OCI-LY3 (cell line): ENCODE measurements around the gene SBK1.

ENCODE experiments used
- H2AFZ ChIP-seq: fragments of 200-600, 300-600 bp; shearing (Covaris generic); 2 replicates; pipeline ENCODE4 v1.6.0; 2014; ENCODE audit warnings: antibody characterized with exemption, low read depth, low read length
- H3K27ac ChIP-seq: fragments of 200-600, 300-600 bp; sonication (generic); 2 replicates; pipeline ENCODE4 v1.5.1; 2014; ENCODE audit warnings: mild to moderate bottlenecking, low read length, moderate library complexity, mixed read lengths
- H3K27me3 ChIP-seq: fragments of 200-600, 300-600 bp; sonication (generic); 2 replicates; pipeline ENCODE4 v1.6.1; 2014; ENCODE audit warnings: low read depth, low read length, mixed read lengths
- H3K36me3 ChIP-seq: fragments of 200-600, 300-600 bp; sonication (generic); replicated peaks from 2 replicates; pipeline ENCODE3; 2014; ENCODE audit warnings: low read depth, low read length, mixed read lengths
- H3K4me1 ChIP-seq: fragments of 300-600, 200-600 bp; sonication (generic); 2 replicates; pipeline ENCODE4 v1.6.1; 2014; ENCODE audit warnings: low read length, mixed read lengths
- H3K4me2 ChIP-seq: fragments of 200-600, 300-600 bp; sonication (generic); 2 replicates; pipeline ENCODE4 v1.6.1; 2014; ENCODE audit warnings: low read length, mixed read lengths
- H3K4me3 ChIP-seq: fragments of 300-600, 200-600 bp; sonication (generic); 2 replicates; pipeline ENCODE4 v1.5.1; 2014; ENCODE audit warnings: antibody characterized with exemption, mild to moderate bottlenecking, low read length, moderate library complexity
- H3K79me2 ChIP-seq: fragments of 300-600, 200-600 bp; shearing (Covaris generic); 2 replicates; pipeline ENCODE4 v1.6.1; 2014; ENCODE audit warnings: mild to moderate bottlenecking, low read length, mixed read lengths
- H3K9ac ChIP-seq: fragments of 300-600, 200-600 bp; shearing (Covaris generic); 2 replicates; pipeline ENCODE4 v1.6.0; 2014; ENCODE audit warnings: mild to moderate bottlenecking, low read length, moderate library complexity
- H3K9me3 ChIP-seq: fragments of 200-600, 300-600 bp; shearing (Covaris generic); 2 replicates; pipeline ENCODE4 v1.6.1; 2014; ENCODE audit warnings: low read length, mixed read lengths; ENCODE audit not compliant: insufficient read depth
- H4K20me1 ChIP-seq: fragments of 200-600, 300-600 bp; sonication (generic); 2 replicates; pipeline ENCODE4 v1.6.1; 2016; ENCODE audit warnings: low read length, mixed read lengths; ENCODE audit not compliant: insufficient read depth
- CTCF ChIP-seq: fragments of 200-600, 300-600 bp; sonication (generic); IDR thresholded peaks from 2 replicates; pipeline ENCODE4 v1.5.1; 2014; ENCODE audit warnings: antibody characterized with exemption, low read length, low read depth
- EZH2phosphoT487 ChIP-seq: fragments of 200-600 bp; shearing (Covaris generic); IDR thresholded peaks from 2 replicates; pipeline ENCODE4 v1.6.1; 2018; ENCODE audit warnings: antibody characterized with exemption, mixed run types, low read depth

SBK1 gene

GRCh38 chr16:28320741-28321140, 28.4 kb downstream of the SBK1 start:
- H3K4me2 ChIP-seq: no peak overlapping the region
- no peaks in the 10 kb centered on the region for H4K20me1 ChIP-seq
- no peak for TF ChIP-seq EZH2phosphoT487
- no peak for TF ChIP-seq CTCF
- H3K27me3 ChIP-seq: no peaks in the 10 kb centered on the region
- H3K9me3 ChIP-seq: no peaks in the 10 kb centered on the region
- H2AFZ ChIP-seq: no peak overlapping the region
- no peaks in the 10 kb centered on the region for H3K36me3 ChIP-seq
- no peak overlapping the region for H3K9ac ChIP-seq
- H3K4me1 ChIP-seq: peaks cover 9% of the 10 kb centered on the region; the same call in 1 of the 2 replicates
- no peak overlapping the region for H3K4me3 ChIP-seq
- H3K27ac ChIP-seq: no peak overlapping the region
- H3K79me2 ChIP-seq: no peaks in the 10 kb centered on the region

GRCh38 chr16:28321700-28322411, 29.5 kb downstream of the SBK1 start:
- Histone ChIP-seq H3K9ac (no peak overlapping the region), H3K36me3 (no peaks in the 10 kb centered on the region)

GRCh38 chr16:28324235-28324886, 32.0 kb downstream of the SBK1 start:
- Histone ChIP-seq H3K9me3 (no peaks in the 10 kb centered on the region), H3K4me2 (no peak overlapping the region), H3K36me3 (no peaks in the 10 kb centered on the region), H3K27ac (no peak overlapping the region), H3K4me3 (no peak overlapping the region), H4K20me1 (no peaks in the 10 kb centered on the region), H3K4me1 (peaks cover 11% of the 10 kb centered on the region; the same call in 1 of the 2 replicates), H2AFZ (no peak overlapping the region), H3K79me2 (no peaks in the 10 kb centered on the region), H3K9ac (no peak overlapping the region), H3K27me3 (no peaks in the 10 kb centered on the region)
- TF ChIP-seq CTCF: no peak
- TF ChIP-seq EZH2phosphoT487: no peak

More at GRCh38 chr16:28321700-28322411, 29.5 kb downstream of the SBK1 start:
- Histone ChIP-seq H2AFZ (peak overlapping the region; percentile 75; the same call in 1 of the 2 replicates), H3K9me3 (no peaks in the 10 kb centered on the region), H3K79me2 (no peaks in the 10 kb centered on the region), H3K4me2 (peak overlapping the region; percentile 55), H4K20me1 (no peaks in the 10 kb centered on the region), H3K27ac (no peak overlapping the region), H3K4me1 (peaks cover 9% of the 10 kb centered on the region; the same call in 1 of the 2 replicates), H3K4me3 (0 out of 2 replicates have a peak overlapping the region, but pooled peaks have one; percentile 24), H3K27me3 (no peaks in the 10 kb centered on the region)
- TF ChIP-seq EZH2phosphoT487 (no peak), CTCF (peak; percentile 96)

- H3K4me3 ChIP-seq: no peak overlapping the region
- TF ChIP-seq EZH2phosphoT487: no peak
- TF ChIP-seq CTCF: no peak
- H3K36me3 ChIP-seq: no peaks in the 10 kb centered on the region
- no peak overlapping the region for H2AFZ ChIP-seq
- H3K4me1 ChIP-seq: peaks cover 11% of the 10 kb centered on the region; the same call in 1 of the 2 replicates
- H3K79me2 ChIP-seq: no peaks in the 10 kb centered on the region
- no peaks in the 10 kb centered on the region for H3K9me3 ChIP-seq
- H3K9ac ChIP-seq: no peak overlapping the region
- H3K27me3 ChIP-seq: no peaks in the 10 kb centered on the region
- H4K20me1 ChIP-seq: no peaks in the 10 kb centered on the region
- H3K27ac ChIP-seq: no peak overlapping the region
- no peak overlapping the region for H3K4me2 ChIP-seq
These were observed 32.6 kb downstream of the SBK1 start for GRCh38 chr16:28324887-28325279.
